SK-N-SH (cell line): ENCODE data around the gene C3orf52. TPM values are rescaled to one million over a fixed set of nuclear protein-coding genes. Genes with fewer than 3 reads are reported as not detected.

Experiments used
- CTCF ChIA-PET: fragments of 300-600, 350-600 bp; formaldehyde crosslinking; extraction: SDS; loops from one replicate; lab custom pipeline; 2021; lab: Yijun Ruan, JAX
- POLR2A ChIA-PET: fragments of 350-600 bp; sonication (Branson Sonifier 250); formaldehyde crosslinking; extraction: SDS; loops from one replicate; lab custom pipeline; 2020; ENCODE audit warnings: antibody characterized with exemption, inconsistent platforms; lab: Yijun Ruan, JAX
- DNase-seq: peaks from one replicate; pipeline ENCODE4 v3.0.0; 2012
- H2AFZ ChIP-seq: fragments of 200-600 bp; sonication (generic); 2 replicates; pipeline ENCODE4 v1.8.1; 2016; ENCODE audit warnings: antibody characterized with exemption, mild to moderate bottlenecking, low read depth
- H3F3A ChIP-seq: fragments of 200-600 bp; sonication (generic); replicated peaks from 2 replicates; pipeline ENCODE3; 2016; ENCODE audit warnings: antibody characterized with exemption, mild to moderate bottlenecking; ENCODE audit not compliant: insufficient read depth
- H3K27ac ChIP-seq, 2 experiments: fragments of 200-500 bp in 1 of 2; fragments of 200-600 bp in 1 of 2; sonication (Bioruptor generic) in 1 of 2; sonication (generic), shearing (Covaris generic) in 1 of 2; 2 replicates each; pipeline versions ENCODE4 v1.5.1 to v1.6.1; 2014 to 2016; ENCODE audit warnings: low read depth in 2 of 2, inconsistent platforms in 1 of 2, low read length in 1 of 2, mild to moderate bottlenecking in 1 of 2, mixed read lengths in 1 of 2
- H3K27me3 ChIP-seq: fragments of 200-600 bp; sonication (generic), shearing (Covaris generic); 2 replicates; pipeline ENCODE4 v1.6.1; 2016; ENCODE audit warnings: mixed run types; ENCODE audit not compliant: insufficient read depth
- H3K36me3 ChIP-seq, 2 experiments: fragments of 200-500 bp in 1 of 2; fragments of 200-600 bp in 1 of 2; sonication (Bioruptor generic) in 1 of 2; sonication (generic) in 1 of 2; replicated peaks in 1 of 2; 2 replicates each; pipeline versions ENCODE3 to v1.5.1; 2014 to 2016; ENCODE audit warnings: low read length in 1 of 2, mild to moderate bottlenecking in 1 of 2; ENCODE audit not compliant: insufficient read depth in 2 of 2, control insufficient read depth in 1 of 2
- H3K4me1 ChIP-seq, 2 experiments: fragments of 200-500 bp in 1 of 2; fragments of 200-600 bp in 1 of 2; sonication (Bioruptor generic) in 1 of 2; sonication (generic), shearing (Covaris generic) in 1 of 2; 2 replicates each; pipeline versions ENCODE4 v1.5.1 to v1.6.1; 2014 to 2016; ENCODE audit warnings: low read depth in 1 of 2, low read length in 1 of 2, mixed run types in 1 of 2; ENCODE audit not compliant: insufficient read depth in 2 of 2, control insufficient read depth in 1 of 2
- H3K4me2 ChIP-seq: fragments of 200-600 bp; sonication (generic), shearing (Covaris generic); 2 replicates; pipeline ENCODE4 v1.6.1; 2017; ENCODE audit warnings: mixed run types
- H3K4me3 ChIP-seq, 2 experiments: fragments of 200-500 bp in 1 of 2; fragments of 200-600 bp in 1 of 2; sonication (Bioruptor generic) in 1 of 2; sonication (generic), shearing (Covaris generic) in 1 of 2; 2 replicates each; pipeline versions ENCODE4 v1.5.1 to v1.8.1; 2014 to 2016; ENCODE audit warnings: low read depth in 2 of 2, inconsistent platforms in 1 of 2, low read length in 1 of 2, mild to moderate bottlenecking in 1 of 2, mixed read lengths in 1 of 2, moderate library complexity in 1 of 2
- H3K79me2 ChIP-seq: fragments of 200-600 bp; sonication (generic); 2 replicates; pipeline ENCODE4 v1.8.1; 2017; ENCODE audit warnings: mild to moderate bottlenecking; ENCODE audit not compliant: insufficient read depth
- H3K9ac ChIP-seq: fragments of 200-600 bp; sonication (generic); 2 replicates; pipeline ENCODE4 v1.6.1; 2017; ENCODE audit warnings: mixed run types
- H3K9me2 ChIP-seq: fragments of 200-600 bp; sonication (generic); 2 replicates; pipeline ENCODE4 v1.6.1; 2017; ENCODE audit warnings: mixed run types
- H3K9me3 ChIP-seq: fragments of 200-600 bp; sonication (generic); 2 replicates; pipeline ENCODE4 v1.6.1; 2017; ENCODE audit warnings: mixed run types, mild to moderate bottlenecking, moderate library complexity
- H4K20me1 ChIP-seq: fragments of 200-600 bp; sonication (generic); 2 replicates; pipeline ENCODE4 v1.6.1; 2017; ENCODE audit warnings: mild to moderate bottlenecking, mixed run types; ENCODE audit not compliant: insufficient read depth
- GABPA ChIP-seq: IDR thresholded peaks from 2 replicates; pipeline ENCODE4 v1.4.0; 2012; ENCODE audit warnings: low read depth, mild to moderate bottlenecking
- IRF3 ChIP-seq: fragments of 150-350 bp; IDR thresholded peaks from 2 replicates; pipeline ENCODE4 v1.6.1; 2016; ENCODE audit warnings: mild to moderate bottlenecking, low read depth, low read length
- MXI1 ChIP-seq: IDR thresholded peaks from 2 replicates; pipeline ENCODE4 v1.6.1; 2012; ENCODE audit warnings: mild to moderate bottlenecking, low read depth, low read length, improper control_type of control experiment
- NFIC ChIP-seq: IDR thresholded peaks from 2 replicates; pipeline ENCODE4 v1.4.0; 2012; ENCODE audit warnings: borderline replicate concordance
- NRF1 ChIP-seq: IDR thresholded peaks from 2 replicates; pipeline ENCODE4 v1.6.1; 2012; ENCODE audit warnings: low read depth, mild to moderate bottlenecking, low read length
- RAD21 ChIP-seq: IDR thresholded peaks from 2 replicates; pipeline ENCODE4 v1.6.1; 2012; ENCODE audit warnings: mild to moderate bottlenecking, low read length
- RFX5 ChIP-seq: IDR thresholded peaks from 2 replicates; pipeline ENCODE4 v1.6.1; 2012; ENCODE audit warnings: mild to moderate bottlenecking, improper control_type of control experiment, low read length
- RXRA ChIP-seq: IDR thresholded peaks from 2 replicates; pipeline ENCODE4 v1.4.0; 2012; ENCODE audit warnings: low read depth, mild to moderate bottlenecking, borderline replicate concordance
- TAF1 ChIP-seq: IDR thresholded peaks from 2 replicates; pipeline ENCODE4 v1.6.1; 2012; ENCODE audit warnings: low read depth, mild to moderate bottlenecking, low read length, moderate library complexity, borderline replicate concordance
- TCF12 ChIP-seq: IDR thresholded peaks from 2 replicates; pipeline ENCODE4 v1.4.0; 2012
- WGBS: methylation state at CpG from one replicate; pipeline ENCODE4 v1.1.6; 2017; ENCODE audit warnings: low lambda C conversion rate; 5-methylcytosine and 5-hydroxymethylcytosine counted together
- polyA plus RNA-seq, 3 experiments: library from polyadenylated mRNA; depleted of rRNA; stranded (reverse); fragments of >200 nt; gene quantifications; 2 replicates each; pipeline ENCODE4 v1.2.3, GENCODE V29; 2012
- TF ChIP-seq, protein P1 (sequence below): IDR thresholded peaks from 2 replicates; pipeline ENCODE4 v1.4.0; 2012; ENCODE audit warnings: low read depth, borderline replicate concordance
- TF ChIP-seq, protein P2 (sequence below): IDR thresholded peaks from 2 replicates; pipeline ENCODE4 v1.4.0; 2012; ENCODE audit warnings: low read depth, borderline replicate concordance
- TF ChIP-seq, protein P3 (sequence below): fragments of 200-600 bp; sonication (generic); IDR thresholded peaks from 2 replicates; pipeline ENCODE4 v1.6.1; 2017; ENCODE audit warnings: antibody characterized with exemption, mild to moderate bottlenecking, moderate library complexity

The C3orf52 gene
- polyA plus RNA-seq, 1 of the 3 experiments (the other 2 are of a cell fraction) = 5.4 TPM

DNA sequence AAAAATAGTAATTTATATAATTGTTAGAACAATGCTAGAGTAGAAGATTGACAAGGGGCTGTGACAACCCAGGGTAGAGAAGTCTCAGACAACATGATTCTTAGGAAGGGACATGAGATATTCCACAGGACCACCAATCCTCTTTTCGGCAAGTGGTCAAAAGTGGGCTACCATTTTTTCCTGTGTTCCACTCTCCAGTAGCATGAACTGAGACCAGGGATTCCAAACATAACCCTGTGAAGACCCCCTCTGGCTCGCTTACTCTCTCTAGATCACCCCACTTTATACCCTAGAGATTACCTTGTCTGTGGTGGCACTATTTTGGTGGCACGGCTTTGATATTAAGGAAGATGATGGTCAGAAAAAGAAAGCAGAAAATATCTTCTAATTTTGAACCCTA is 45.9 kb downstream of the C3orf52 start (continued):
- TF ChIP-seq, protein P1, sequence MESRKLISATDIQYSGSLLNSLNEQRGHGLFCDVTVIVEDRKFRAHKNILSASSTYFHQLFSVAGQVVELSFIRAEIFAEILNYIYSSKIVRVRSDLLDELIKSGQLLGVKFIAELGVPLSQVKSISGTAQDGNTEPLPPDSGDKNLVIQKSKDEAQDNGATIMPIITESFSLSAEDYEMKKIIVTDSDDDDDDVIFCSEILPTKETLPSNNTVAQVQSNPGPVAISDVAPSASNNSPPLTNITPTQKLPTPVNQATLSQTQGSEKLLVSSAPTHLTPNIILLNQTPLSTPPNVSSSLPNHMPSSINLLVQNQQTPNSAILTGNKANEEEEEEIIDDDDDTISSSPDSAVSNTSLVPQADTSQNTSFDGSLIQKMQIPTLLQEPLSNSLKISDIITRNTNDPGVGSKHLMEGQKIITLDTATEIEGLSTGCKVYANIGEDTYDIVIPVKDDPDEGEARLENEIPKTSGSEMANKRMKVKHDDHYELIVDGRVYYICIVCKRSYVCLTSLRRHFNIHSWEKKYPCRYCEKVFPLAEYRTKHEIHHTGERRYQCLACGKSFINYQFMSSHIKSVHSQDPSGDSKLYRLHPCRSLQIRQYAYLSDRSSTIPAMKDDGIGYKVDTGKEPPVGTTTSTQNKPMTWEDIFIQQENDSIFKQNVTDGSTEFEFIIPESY = no peak
- TF ChIP-seq, all 33 proteins: peak for 0

DNA sequence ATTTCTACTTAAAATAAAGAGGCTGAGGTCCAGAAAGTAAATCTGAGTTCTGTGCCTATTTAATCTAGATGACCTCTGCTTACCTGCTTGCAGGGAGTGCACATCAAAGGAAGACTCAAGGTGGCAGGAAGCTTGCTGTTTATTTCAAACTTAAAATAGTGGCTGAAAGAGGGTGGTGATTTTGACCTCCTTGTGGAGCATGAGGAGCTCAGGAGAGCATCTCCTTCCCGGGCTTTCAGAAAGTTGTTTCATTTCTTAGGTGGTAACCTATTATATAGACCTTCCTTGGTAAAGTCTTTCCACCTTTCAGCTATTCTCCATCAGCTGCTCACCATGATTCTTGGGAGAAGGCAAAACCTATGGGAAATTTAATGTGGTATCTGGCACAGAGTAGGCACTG is 46.4 kb downstream of the C3orf52 start:
- DNase-seq = no peak
- no peak for TF ChIP-seq MXI1
- TF ChIP-seq TAF1 = no peak
- TF ChIP-seq IRF3 = no peak
- TF ChIP-seq NFIC = no peak
- TF ChIP-seq, protein P2, sequence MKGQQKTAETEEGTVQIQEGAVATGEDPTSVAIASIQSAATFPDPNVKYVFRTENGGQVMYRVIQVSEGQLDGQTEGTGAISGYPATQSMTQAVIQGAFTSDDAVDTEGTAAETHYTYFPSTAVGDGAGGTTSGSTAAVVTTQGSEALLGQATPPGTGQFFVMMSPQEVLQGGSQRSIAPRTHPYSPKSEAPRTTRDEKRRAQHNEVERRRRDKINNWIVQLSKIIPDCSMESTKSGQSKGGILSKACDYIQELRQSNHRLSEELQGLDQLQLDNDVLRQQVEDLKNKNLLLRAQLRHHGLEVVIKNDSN = no peak
- no peak for TF ChIP-seq RFX5
- no peak for TF ChIP-seq RAD21
- TF ChIP-seq, protein P1 = no peak
- TF ChIP-seq, protein P3, sequence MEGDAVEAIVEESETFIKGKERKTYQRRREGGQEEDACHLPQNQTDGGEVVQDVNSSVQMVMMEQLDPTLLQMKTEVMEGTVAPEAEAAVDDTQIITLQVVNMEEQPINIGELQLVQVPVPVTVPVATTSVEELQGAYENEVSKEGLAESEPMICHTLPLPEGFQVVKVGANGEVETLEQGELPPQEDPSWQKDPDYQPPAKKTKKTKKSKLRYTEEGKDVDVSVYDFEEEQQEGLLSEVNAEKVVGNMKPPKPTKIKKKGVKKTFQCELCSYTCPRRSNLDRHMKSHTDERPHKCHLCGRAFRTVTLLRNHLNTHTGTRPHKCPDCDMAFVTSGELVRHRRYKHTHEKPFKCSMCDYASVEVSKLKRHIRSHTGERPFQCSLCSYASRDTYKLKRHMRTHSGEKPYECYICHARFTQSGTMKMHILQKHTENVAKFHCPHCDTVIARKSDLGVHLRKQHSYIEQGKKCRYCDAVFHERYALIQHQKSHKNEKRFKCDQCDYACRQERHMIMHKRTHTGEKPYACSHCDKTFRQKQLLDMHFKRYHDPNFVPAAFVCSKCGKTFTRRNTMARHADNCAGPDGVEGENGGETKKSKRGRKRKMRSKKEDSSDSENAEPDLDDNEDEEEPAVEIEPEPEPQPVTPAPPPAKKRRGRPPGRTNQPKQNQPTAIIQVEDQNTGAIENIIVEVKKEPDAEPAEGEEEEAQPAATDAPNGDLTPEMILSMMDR = no peak
- no peak for TF ChIP-seq TCF12
- no peak for TF ChIP-seq RXRA
- TF ChIP-seq NRF1 = no peak
- no peak for TF ChIP-seq GABPA
- ChIA-PET CTCF (interaction anchor here (1.0 to 1.5 kb wide), 2 partner anchors 161 to 387 kb away, joined by 3 read pairs; partner anchors contain the start of gene SLC9C1), POLR2A (no interaction called here)
- Histone ChIP-seq H2AFZ (no peak overlapping the region), H3K4me2 (no peak overlapping the region), H3K9ac (no peak overlapping the region), H3K79me2 (no peaks in the 10 kb centered on the region), H3F3A (no peaks in the 10 kb centered on the region), H3K9me2 (no peaks in the 10 kb centered on the region), H4K20me1 (no peaks in the 10 kb centered on the region), H3K4me1 (peaks cover 0 to 4% of the 10 kb centered on the region in 2 experiments; a peak in 2 of 4 replicates), H3K27ac (no peak overlapping the region), H3K4me3 (no peak overlapping the region), H3K27me3 (no peaks in the 10 kb centered on the region), H3K9me3 (no peaks in the 10 kb centered on the region), H3K36me3 (peaks cover 0 to 4% of the 10 kb centered on the region in 2 experiments)
- 58% methylated on average over 1 of the region's 1 CpG for WGBS
